RCC 7860 (cell line): Measurements from ENCODE around the gene SSU72.
"Not testable (repeated sequence)": the region's sequence is repeated elsewhere in the genome, so short reads cannot be mapped to it uniquely, and the experiment has no call there.

Experiments
- DNase-seq: peaks from one replicate; pipeline ENCODE4 v3.0.0-alpha.2; 2015; ENCODE audit warnings: low spot score
- FAIRE-seq: peaks from 2 replicates; lab custom pipeline; 2012; peaks lifted over from hg19 to GRCh38; lab: Jason Lieb, UNC

The SSU72 gene

GRCh38 chr1:1596493-1597274, 22.0 kb upstream of the SSU72 start:
- FAIRE-seq (no peak), DNase-seq (no peak)

GRCh38 chr1:1595341-1595740, 20.7 kb upstream of the SSU72 start:
- DNase-seq, FAIRE-seq: not testable (repeated sequence)

- no peak for FAIRE-seq
- DNase-seq, result no peak
Observed at GRCh38 chr1:1594602-1595260, 20.1 kb upstream of the SSU72 start.

GRCh38 chr1:1593834-1594601, 19.4 kb upstream of the SSU72 start:
- no peak for FAIRE-seq
- DNase-seq, result no peak

- FAIRE-seq (no peak), DNase-seq (peak; percentile 35)
Observed at GRCh38 chr1:1591452-1591851, 16.8 kb upstream of the SSU72 start.

- no peak for FAIRE-seq
- no peak for DNase-seq
Observed at GRCh38 chr1:1583347-1584010, 8.8 kb upstream of the SSU72 start.

- DNase-seq, result no peak
- FAIRE-seq, result no peak
Observed at GRCh38 chr1:1582585-1583346, 8.1 kb upstream of the SSU72 start.

- FAIRE-seq, result no peak
- DNase-seq, result no peak
Observed at GRCh38 chr1:1578371-1578940, 3.8 kb upstream of the SSU72 start.

- no peak for DNase-seq
- no peak for FAIRE-seq
Observed at GRCh38 chr1:1577367-1578011, 2.8 kb upstream of the SSU72 start.

- DNase-seq (peak; percentile 22), FAIRE-seq (no peak)
Observed at GRCh38 chr1:1573843-1574720, 581 bp downstream of the SSU72 start.

GRCh38 chr1:1569341-1569740, 5.3 kb downstream of the SSU72 start:
- no peak for DNase-seq
- no peak for FAIRE-seq

GRCh38 chr1:1567891-1568291, 6.8 kb downstream of the SSU72 start:
- FAIRE-seq (no peak), DNase-seq (no peak)

- FAIRE-seq (no peak), DNase-seq (no peak)
Observed at GRCh38 chr1:1567152-1567875, 7.3 kb downstream of the SSU72 start.

- FAIRE-seq, result no peak
Observed at GRCh38 chr1:1565340-1565739, 9.3 kb downstream of the SSU72 start.

GRCh38 chr1:1564268-1564667, 10.4 kb downstream of the SSU72 start:
- no peak for DNase-seq
- no peak for FAIRE-seq

More at GRCh38 chr1:1565340-1565739, 9.3 kb downstream of the SSU72 start:
- DNase-seq, result no peak

- DNase-seq, result no peak
- no peak for FAIRE-seq
Observed at GRCh38 chr1:1563688-1564087, 11.0 kb downstream of the SSU72 start.

GRCh38 chr1:1562556-1563195, 12.0 kb downstream of the SSU72 start:
- FAIRE-seq (no peak), DNase-seq (no peak)
